WTC11 (cell line): ENCODE measurements around the gene KCNA1. TPM values are rescaled to one million over a fixed set of nuclear protein-coding genes. Genes with fewer than 3 reads are reported as not detected.
A peak's percentile ranks its signal among the peaks of the same experiment; 100 is the strongest.

ENCODE experiments used
- ATAC-seq: fragments of 200-7000 bp; cut with Tn5 transposase; 2 replicates; pipeline ENCODE4 v1.10.0; 2021; ENCODE audit warnings: mild to moderate bottlenecking, moderate library complexity
- CTCF ChIA-PET: fragments of 300-600 bp; sonication (Branson Sonifier 250); formaldehyde crosslinking; loops from one replicate; lab custom pipeline; 2021; ENCODE audit warnings: antibody characterized with exemption; lab: Charles Lee
- POLR2A ChIA-PET: fragments of 350-600 bp; sonication (Branson Sonifier 250); formaldehyde crosslinking; loops from one replicate; lab custom pipeline; 2021; ENCODE audit warnings: antibody characterized with exemption; lab: Charles Lee
- DNase-seq: peaks from one replicate; pipeline ENCODE4 v3.0.0; 2021; ENCODE audit warnings: low spot score
- H3K27ac Mint-ChIP-seq: 2 replicates; pipeline ENCODE4 v1.8.0; 2021; ENCODE audit warnings: mixed read lengths
- H3K27me3 Mint-ChIP-seq: 2 replicates; pipeline ENCODE4 v1.8.0; 2021; ENCODE audit warnings: low read depth, mild to moderate bottlenecking, moderate library complexity, mixed read lengths
- H3K36me3 Mint-ChIP-seq: 2 replicates; pipeline ENCODE4 v1.8.0; 2021; ENCODE audit warnings: mixed read lengths
- H3K4me1 Mint-ChIP-seq: 2 replicates; pipeline ENCODE4 v1.8.0; 2022; ENCODE audit warnings: mixed read lengths
- H3K4me3 Mint-ChIP-seq: 2 replicates; pipeline ENCODE4 v1.8.0; 2021; ENCODE audit warnings: mild to moderate bottlenecking, moderate library complexity, mixed read lengths
- H3K9me3 Mint-ChIP-seq: 2 replicates; pipeline ENCODE4 v1.8.0; 2021; ENCODE audit warnings: mixed read lengths
- ATF6 ChIP-seq: sonication (generic); formaldehyde crosslinking; IDR thresholded peaks from 2 replicates; pipeline ENCODE4 v1.8.1; 2023; ENCODE audit warnings: mild to moderate bottlenecking, missing genetic modification reagents
- ERG ChIP-seq: fragments of 250-450 bp; sonication (Bioruptor Pico); IDR thresholded peaks from 2 replicates; pipeline ENCODE4 v1.8.0; 2021; ENCODE audit warnings: mild to moderate bottlenecking
- GTF2I ChIP-seq: fragments of 250-450 bp; sonication (Bioruptor Pico); conservative IDR thresholded peaks from 2 replicates; pipeline ENCODE4 v1.4.0; 2021; ENCODE audit warnings: mild to moderate bottlenecking
- IRF1 ChIP-seq: sonication (generic); formaldehyde crosslinking; IDR thresholded peaks from 2 replicates; pipeline ENCODE4 v1.8.0; 2023; ENCODE audit warnings: missing genetic modification reagents
- JUN ChIP-seq: sonication (generic); formaldehyde crosslinking; IDR thresholded peaks from 2 replicates; pipeline ENCODE4 v1.8.0; 2023; ENCODE audit warnings: mild to moderate bottlenecking, missing genetic modification reagents
- NR1H2 ChIP-seq: sonication (generic); formaldehyde crosslinking; IDR thresholded peaks from 2 replicates; pipeline ENCODE4 v1.9.0; 2021; ENCODE audit warnings: mild to moderate bottlenecking, moderate library complexity, missing genetic modification reagents
- PRDM15 ChIP-seq: sonication (generic); formaldehyde crosslinking; IDR thresholded peaks from 2 replicates; pipeline ENCODE4 v1.8.0; 2022; ENCODE audit warnings: missing genetic modification reagents
- PRRX2 ChIP-seq: fragments of 250-450 bp; sonication (Bioruptor Pico); IDR thresholded peaks from 2 replicates; pipeline ENCODE4 v1.8.0; 2021; ENCODE audit warnings: mild to moderate bottlenecking
- TEAD1 ChIP-seq: sonication (generic); formaldehyde crosslinking; IDR thresholded peaks from 2 replicates; pipeline ENCODE4 v1.8.0; 2022; ENCODE audit warnings: mild to moderate bottlenecking, missing genetic modification reagents
- ZNF263 ChIP-seq: sonication (generic); formaldehyde crosslinking; IDR thresholded peaks from 2 replicates; pipeline ENCODE4 v1.8.1; 2022; ENCODE audit warnings: low read depth, mild to moderate bottlenecking, moderate library complexity, missing genetic modification reagents
- total RNA-seq: library from RNA; stranded (reverse); gene quantifications from 3 replicates; pipeline ENCODE4 v1.2.3, GENCODE V29; 2021
- TF ChIP-seq, protein P1 (sequence below): sonication (generic); formaldehyde crosslinking; IDR thresholded peaks from 2 replicates; pipeline ENCODE4 v1.8.0; 2022; ENCODE audit warnings: mild to moderate bottlenecking, missing genetic modification reagents
- TF ChIP-seq, protein P2 (sequence below): sonication (generic); formaldehyde crosslinking; IDR thresholded peaks from 2 replicates; pipeline ENCODE4 v1.8.0; 2022; ENCODE audit warnings: mild to moderate bottlenecking, missing genetic modification reagents
- TF ChIP-seq, protein P3 (sequence below): fragments of 250-450 bp; sonication (Bioruptor Pico); IDR thresholded peaks from 2 replicates; pipeline ENCODE4 v2.1.2; 2022; ENCODE audit warnings: mild to moderate bottlenecking, moderate library complexity
- TF ChIP-seq, protein P4 (sequence below): sonication (generic); formaldehyde crosslinking; IDR thresholded peaks from 2 replicates; pipeline ENCODE4 v1.8.1; 2022; ENCODE audit warnings: missing genetic modification reagents, borderline replicate concordance

The KCNA1 gene
- total RNA-seq, 1 experiment from 2014 or later: 0.04 TPM

DNA sequence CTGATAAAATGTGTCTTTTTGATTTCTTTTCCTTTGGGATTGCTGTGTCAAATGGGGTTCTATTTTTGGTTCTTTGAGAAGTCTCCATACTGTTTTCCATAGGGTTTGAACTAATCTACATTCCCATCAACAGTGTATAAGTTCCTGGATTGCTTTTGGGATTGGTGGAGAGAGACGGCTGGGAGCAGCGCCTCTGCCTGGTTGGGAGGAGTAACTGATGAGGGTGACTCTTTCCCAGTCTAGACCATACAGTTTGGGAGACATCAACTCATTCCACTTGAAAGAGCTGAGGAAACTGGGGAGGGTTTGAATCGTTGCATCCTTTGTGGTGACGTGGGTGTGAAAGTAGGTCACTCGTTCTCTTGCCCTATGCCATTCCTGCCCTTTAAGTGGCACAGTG, 42.3 kb upstream of the KCNA1 start:
- Mint-ChIP-seq H3K9me3 (no peaks in the 10 kb centered on the region), H3K27me3 (peaks cover 31% of the 10 kb centered on the region), H3K36me3 (no peaks in the 10 kb centered on the region)
- POLR2A ChIA-PET: no interaction called here
- no peak for DNase-seq
- TF ChIP-seq, protein P1, sequence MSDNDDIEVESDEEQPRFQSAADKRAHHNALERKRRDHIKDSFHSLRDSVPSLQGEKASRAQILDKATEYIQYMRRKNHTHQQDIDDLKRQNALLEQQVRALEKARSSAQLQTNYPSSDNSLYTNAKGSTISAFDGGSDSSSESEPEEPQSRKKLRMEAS: no peak
- TF ChIP-seq IRF1 (CRISPR knock-in tag): no peak
- TF ChIP-seq GTF2I: no peak
- TF ChIP-seq ZNF263: no peak
- no peak for TF ChIP-seq TEAD1 (CRISPR knock-in tag)
- TF ChIP-seq, protein P2, sequence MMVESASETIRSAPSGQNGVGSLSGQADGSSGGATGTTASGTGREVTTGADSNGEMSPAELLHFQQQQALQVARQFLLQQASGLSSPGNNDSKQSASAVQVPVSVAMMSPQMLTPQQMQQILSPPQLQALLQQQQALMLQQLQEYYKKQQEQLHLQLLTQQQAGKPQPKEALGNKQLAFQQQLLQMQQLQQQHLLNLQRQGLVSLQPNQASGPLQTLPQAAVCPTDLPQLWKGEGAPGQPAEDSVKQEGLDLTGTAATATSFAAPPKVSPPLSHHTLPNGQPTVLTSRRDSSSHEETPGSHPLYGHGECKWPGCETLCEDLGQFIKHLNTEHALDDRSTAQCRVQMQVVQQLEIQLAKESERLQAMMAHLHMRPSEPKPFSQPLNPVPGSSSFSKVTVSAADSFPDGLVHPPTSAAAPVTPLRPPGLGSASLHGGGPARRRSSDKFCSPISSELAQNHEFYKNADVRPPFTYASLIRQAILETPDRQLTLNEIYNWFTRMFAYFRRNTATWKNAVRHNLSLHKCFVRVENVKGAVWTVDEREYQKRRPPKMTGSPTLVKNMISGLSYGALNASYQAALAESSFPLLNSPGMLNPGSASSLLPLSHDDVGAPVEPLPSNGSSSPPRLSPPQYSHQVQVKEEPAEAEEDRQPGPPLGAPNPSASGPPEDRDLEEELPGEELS (CRISPR knock-in tag): no peak
- no peak for TF ChIP-seq ERG
- TF ChIP-seq JUN: no peak
- TF ChIP-seq PRDM15 (CRISPR knock-in tag): no peak
- no peak for TF ChIP-seq PRRX2 (CRISPR knock-in tag)
- TF ChIP-seq ATF6: no peak
- TF ChIP-seq, protein P3, sequence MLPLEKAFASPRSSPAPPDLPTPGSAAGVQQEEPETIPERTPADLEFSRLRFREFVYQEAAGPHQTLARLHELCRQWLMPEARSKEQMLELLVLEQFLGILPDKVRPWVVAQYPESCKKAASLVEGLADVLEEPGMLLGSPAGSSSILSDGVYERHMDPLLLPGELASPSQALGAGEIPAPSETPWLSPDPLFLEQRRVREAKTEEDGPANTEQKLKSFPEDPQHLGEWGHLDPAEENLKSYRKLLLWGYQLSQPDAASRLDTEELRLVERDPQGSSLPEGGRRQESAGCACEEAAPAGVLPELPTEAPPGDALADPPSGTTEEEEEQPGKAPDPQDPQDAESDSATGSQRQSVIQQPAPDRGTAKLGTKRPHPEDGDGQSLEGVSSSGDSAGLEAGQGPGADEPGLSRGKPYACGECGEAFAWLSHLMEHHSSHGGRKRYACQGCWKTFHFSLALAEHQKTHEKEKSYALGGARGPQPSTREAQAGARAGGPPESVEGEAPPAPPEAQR (CRISPR knock-in tag): no peak
- TF ChIP-seq NR1H2 (CRISPR knock-in tag): no peak
- TF ChIP-seq, all 79 proteins: peak for 0
- H3K27ac Mint-ChIP-seq: no peak overlapping the region
- peak; percentile 77 for ATAC-seq
- no peak overlapping the region for H3K4me3 Mint-ChIP-seq
- no peaks in the 10 kb centered on the region for H3K4me1 Mint-ChIP-seq
- CTCF ChIA-PET: interaction anchor here (0.6 to 5.9 kb wide), 5 partner anchors 10 to 204 kb away, joined by 3 to 46 read pairs (median 4); no protein-coding TSS in a partner anchor

DNA sequence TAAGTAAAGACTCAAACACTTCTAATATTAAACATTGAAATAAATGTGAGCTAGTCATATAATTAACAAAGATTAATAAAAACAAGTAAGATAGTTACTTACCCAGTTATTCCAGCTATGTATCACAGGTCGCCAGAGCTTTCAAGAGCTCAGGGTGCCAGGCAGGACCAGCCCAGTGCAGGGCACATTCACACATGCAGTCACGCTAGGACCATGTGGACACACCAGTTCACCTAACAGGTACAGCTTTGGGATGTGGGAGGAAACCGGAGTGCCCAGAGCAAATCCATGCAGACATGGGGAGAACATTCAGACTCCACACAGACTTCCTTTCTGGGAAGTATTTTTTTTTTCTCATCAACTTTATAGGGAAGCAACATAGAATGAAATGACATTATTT, 39.3 kb upstream of the KCNA1 start:
- ChIA-PET POLR2A (no interaction called here), CTCF (interaction anchor here (1.3 to 1.9 kb wide), 3 partner anchors 12 to 39 kb away, joined by 5 to 11 read pairs (median 6); no protein-coding TSS in a partner anchor)
- TF ChIP-seq, protein P4, sequence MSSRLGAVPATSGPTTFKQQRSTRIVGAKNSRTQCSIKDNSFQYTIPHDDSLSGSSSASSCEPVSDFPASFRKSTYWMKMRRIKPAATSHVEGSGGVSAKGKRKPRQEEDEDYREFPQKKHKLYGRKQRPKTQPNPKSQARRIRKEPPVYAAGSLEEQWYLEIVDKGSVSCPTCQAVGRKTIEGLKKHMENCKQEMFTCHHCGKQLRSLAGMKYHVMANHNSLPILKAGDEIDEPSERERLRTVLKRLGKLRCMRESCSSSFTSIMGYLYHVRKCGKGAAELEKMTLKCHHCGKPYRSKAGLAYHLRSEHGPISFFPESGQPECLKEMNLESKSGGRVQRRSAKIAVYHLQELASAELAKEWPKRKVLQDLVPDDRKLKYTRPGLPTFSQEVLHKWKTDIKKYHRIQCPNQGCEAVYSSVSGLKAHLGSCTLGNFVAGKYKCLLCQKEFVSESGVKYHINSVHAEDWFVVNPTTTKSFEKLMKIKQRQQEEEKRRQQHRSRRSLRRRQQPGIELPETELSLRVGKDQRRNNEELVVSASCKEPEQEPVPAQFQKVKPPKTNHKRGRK (CRISPR knock-in tag): no peak
- Mint-ChIP-seq H3K36me3 (no peaks in the 10 kb centered on the region), H3K27ac (no peak overlapping the region), H3K27me3 (peaks cover 24% of the 10 kb centered on the region), H3K4me3 (no peak overlapping the region), H3K4me1 (no peaks in the 10 kb centered on the region), H3K9me3 (no peaks in the 10 kb centered on the region)
- ATAC-seq (no peak), DNase-seq (no peak)
